Common myeloid progenitor, CD34-positive (primary cell): ENCODE results near the gene OLIG1.

Experiments used
- CTCF ChIA-PET: fragments of 350-600 bp; sonication (Branson Sonifier 250); formaldehyde crosslinking; loops from one replicate; lab custom pipeline; 2021; ENCODE audit warnings: antibody characterized with exemption; lab: Charles Lee
- POLR2A ChIA-PET: fragments of 350-600 bp; sonication (Branson Sonifier 250); formaldehyde crosslinking; loops from one replicate; lab custom pipeline; 2021; ENCODE audit warnings: antibody characterized with exemption; lab: Charles Lee
- DNase-seq, 3 donors: peaks; one replicate each; pipeline versions ENCODE4 v3.0.0 to v3.0.0-alpha.2; 2013
- H3K27ac ChIP-seq, 2 experiments: 1 replicate in 1 of 2; 2 replicates in 1 of 2; pipeline ENCODE4 v1.7.0; 2013; ENCODE audit warnings: inconsistent platforms in 2 of 2, low read length in 2 of 2, mild to moderate bottlenecking in 2 of 2, low read depth in 1 of 2, moderate library complexity in 1 of 2; ENCODE audit not compliant: severe bottlenecking in 2 of 2, insufficient read depth in 1 of 2, poor library complexity in 1 of 2
- H3K27me3 ChIP-seq, 5 experiments: replicated peaks in 2 of 5; 1 replicate in 3 of 5; 2 replicates in 2 of 5; pipeline versions ENCODE4 v1.6.1 to v1.7.0; 2013; ENCODE audit warnings: low read length in 4 of 5, mild to moderate bottlenecking in 2 of 5, moderate library complexity in 2 of 5, inconsistent platforms in 1 of 5; ENCODE audit not compliant: insufficient read depth in 5 of 5, control insufficient read depth in 4 of 5
- H3K36me3 ChIP-seq, 4 experiments: 1 replicate in 2 of 4; 2 replicates in 2 of 4; pipeline versions ENCODE4 v1.6.1 to v1.7.0; 2013; ENCODE audit warnings: low read length in 3 of 4, control low read depth in 1 of 4, mild to moderate bottlenecking in 1 of 4; ENCODE audit not compliant: control insufficient read depth in 4 of 4, insufficient read depth in 4 of 4
- H3K4me1 ChIP-seq, 4 experiments: 1 replicate in 3 of 4; 2 replicates in 1 of 4; pipeline versions ENCODE4 v1.6.1 to v1.7.1; 2013; ENCODE audit warnings: low read length in 3 of 4, mild to moderate bottlenecking in 3 of 4, control low read depth in 1 of 4, inconsistent platforms in 1 of 4, moderate library complexity in 1 of 4; ENCODE audit not compliant: control insufficient read depth in 4 of 4, insufficient read depth in 4 of 4; ENCODE audit errors: control extremely low read depth in 1 of 4
- H3K4me3 ChIP-seq, 7 experiments: 1 replicate in 4 of 7; 2 replicates in 3 of 7; pipeline versions ENCODE4 v1.5.1 to v1.7.0; 2013; ENCODE audit warnings: mild to moderate bottlenecking in 7 of 7, low read length in 6 of 7, moderate library complexity in 6 of 7, inconsistent platforms in 2 of 7, low read depth in 2 of 7, control low read depth in 1 of 7; ENCODE audit not compliant: insufficient read depth in 4 of 7, control insufficient read depth in 1 of 7; ENCODE audit errors: extremely low read depth in 1 of 7
- H3K9me3 ChIP-seq, 5 experiments: 1 replicate in 4 of 5; 2 replicates in 1 of 5; pipeline versions ENCODE4 v1.6.1 to v1.7.1; 2013; ENCODE audit warnings: low read length in 4 of 5, mild to moderate bottlenecking in 2 of 5, inconsistent platforms in 1 of 5, low read depth in 1 of 5, moderate library complexity in 1 of 5; ENCODE audit not compliant: control insufficient read depth in 4 of 5, insufficient read depth in 2 of 5; ENCODE audit errors: control extremely low read depth in 1 of 5
- WGBS: methylation state at CpG from one replicate; pipeline ENCODE4 v1.1.5; 2013; ENCODE audit not compliant: insufficient coverage; 5-methylcytosine and 5-hydroxymethylcytosine counted together

The OLIG1 gene

DNA sequence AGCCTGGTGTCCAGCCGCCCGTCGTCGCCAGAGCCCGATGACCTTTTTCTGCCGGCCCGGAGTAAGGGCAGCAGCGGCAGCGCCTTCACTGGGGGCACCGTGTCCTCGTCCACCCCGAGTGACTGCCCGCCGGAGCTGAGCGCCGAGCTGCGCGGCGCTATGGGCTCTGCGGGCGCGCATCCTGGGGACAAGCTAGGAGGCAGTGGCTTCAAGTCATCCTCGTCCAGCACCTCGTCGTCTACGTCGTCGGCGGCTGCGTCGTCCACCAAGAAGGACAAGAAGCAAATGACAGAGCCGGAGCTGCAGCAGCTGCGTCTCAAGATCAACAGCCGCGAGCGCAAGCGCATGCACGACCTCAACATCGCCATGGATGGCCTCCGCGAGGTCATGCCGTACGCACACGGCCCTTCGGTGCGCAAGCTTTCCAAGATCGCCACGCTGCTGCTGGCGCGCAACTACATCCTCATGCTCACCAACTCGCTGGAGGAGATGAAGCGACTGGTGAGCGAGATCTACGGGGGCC is 43.0 kb upstream of the OLIG1 start:
- WGBS: 4% methylated on average over 53 of the region's 54 CpGs
- ChIA-PET POLR2A (no interaction called here), CTCF (interaction anchor here (0.7 to 2.3 kb wide), 7 partner anchors 10 to 101 kb away, joined by 4 to 9 read pairs (median 6); no protein-coding TSS in a partner anchor)
- peaks cover 7 to 100% (median 68%) of the 10 kb centered on the region in 5 experiments for H3K27me3 ChIP-seq
- peak in 1 of 3 donors; percentile 57 for DNase-seq
- H3K9me3 ChIP-seq: no peaks in the 10 kb centered on the region
- no peaks in the 10 kb centered on the region for H3K36me3 ChIP-seq
- no peak overlapping the region for H3K27ac ChIP-seq
- peaks cover 10 to 82% (median 68%) of the 10 kb centered on the region in 4 experiments for H3K4me1 ChIP-seq
- H3K4me3 ChIP-seq: no peak overlapping the region

DNA sequence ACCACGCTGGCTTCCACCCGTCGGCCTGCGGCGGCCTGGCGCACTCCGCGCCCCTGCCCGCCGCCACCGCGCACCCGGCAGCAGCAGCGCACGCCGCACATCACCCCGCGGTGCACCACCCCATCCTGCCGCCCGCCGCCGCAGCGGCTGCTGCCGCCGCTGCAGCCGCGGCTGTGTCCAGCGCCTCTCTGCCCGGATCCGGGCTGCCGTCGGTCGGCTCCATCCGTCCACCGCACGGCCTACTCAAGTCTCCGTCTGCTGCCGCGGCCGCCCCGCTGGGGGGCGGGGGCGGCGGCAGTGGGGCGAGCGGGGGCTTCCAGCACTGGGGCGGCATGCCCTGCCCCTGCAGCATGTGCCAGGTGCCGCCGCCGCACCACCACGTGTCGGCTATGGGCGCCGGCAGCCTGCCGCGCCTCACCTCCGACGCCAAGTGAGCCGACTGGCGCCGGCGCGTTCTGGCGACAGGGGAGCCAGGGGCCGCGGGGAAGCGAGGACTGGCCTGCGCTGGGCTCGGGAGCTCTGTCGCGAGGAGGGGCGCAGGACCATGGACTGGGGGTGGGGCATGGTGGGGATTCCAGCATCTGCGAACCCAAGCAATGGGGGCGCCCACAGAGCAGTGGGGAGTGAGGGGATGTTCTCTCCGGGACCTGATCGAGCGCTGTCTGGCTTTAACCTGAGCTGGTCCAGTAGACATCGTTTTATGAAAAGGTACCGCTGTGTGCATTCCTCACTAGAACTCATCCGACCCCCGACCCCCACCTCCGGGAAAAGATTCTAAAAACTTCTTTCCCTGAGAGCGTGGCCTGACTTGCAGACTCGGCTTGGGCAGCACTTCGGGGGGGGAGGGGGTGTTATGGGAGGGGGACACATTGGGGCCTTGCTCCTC is 42.3 kb upstream of the OLIG1 start:
- WGBS: 3% methylated on average over 61 of the region's 85 CpGs
- Histone ChIP-seq H3K4me3 (peak overlapping the region in 1 of 7 experiments; percentile 5), H3K9me3 (no peaks in the 10 kb centered on the region), H3K4me1 (peaks cover 10 to 81% (median 65%) of the 10 kb centered on the region in 4 experiments), H3K27ac (no peak overlapping the region), H3K27me3 (peaks cover under 1 to 100% (median 62%) of the 10 kb centered on the region in 5 experiments), H3K36me3 (no peaks in the 10 kb centered on the region)
- DNase-seq: no peak
- ChIA-PET POLR2A (no interaction called here), CTCF (interaction anchor here (0.7 to 1.9 kb wide), 4 partner anchors 41 to 100 kb away, joined by 4 to 9 read pairs (median 6); no protein-coding TSS in a partner anchor)

DNA sequence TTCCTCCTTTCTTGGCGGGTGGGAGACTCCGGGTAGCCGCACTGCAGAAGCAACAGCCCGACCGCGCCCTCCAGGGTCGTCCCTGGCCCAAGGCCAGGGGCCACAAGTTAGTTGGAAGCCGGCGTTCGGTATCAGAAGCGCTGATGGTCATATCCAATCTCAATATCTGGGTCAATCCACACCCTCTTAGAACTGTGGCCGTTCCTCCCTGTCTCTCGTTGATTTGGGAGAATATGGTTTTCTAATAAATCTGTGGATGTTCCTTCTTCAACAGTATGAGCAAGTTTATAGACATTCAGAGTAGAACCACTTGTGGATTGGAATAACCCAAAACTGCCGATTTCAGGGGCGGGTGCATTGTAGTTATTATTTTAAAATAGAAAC is 41.7 kb upstream of the OLIG1 start:
- no peak for DNase-seq
- Histone ChIP-seq H3K9me3 (no peaks in the 10 kb centered on the region), H3K36me3 (no peaks in the 10 kb centered on the region), H3K27me3 (peaks cover 0 to 100% (median 59%) of the 10 kb centered on the region in 5 experiments), H3K4me1 (peaks cover 10 to 75% (median 62%) of the 10 kb centered on the region in 4 experiments), H3K27ac (no peak overlapping the region), H3K4me3 (no peak overlapping the region)
- ChIA-PET POLR2A (no interaction called here), CTCF (no interaction called here)
- WGBS: 10% methylated on average over 7 of the region's 15 CpGs

DNA sequence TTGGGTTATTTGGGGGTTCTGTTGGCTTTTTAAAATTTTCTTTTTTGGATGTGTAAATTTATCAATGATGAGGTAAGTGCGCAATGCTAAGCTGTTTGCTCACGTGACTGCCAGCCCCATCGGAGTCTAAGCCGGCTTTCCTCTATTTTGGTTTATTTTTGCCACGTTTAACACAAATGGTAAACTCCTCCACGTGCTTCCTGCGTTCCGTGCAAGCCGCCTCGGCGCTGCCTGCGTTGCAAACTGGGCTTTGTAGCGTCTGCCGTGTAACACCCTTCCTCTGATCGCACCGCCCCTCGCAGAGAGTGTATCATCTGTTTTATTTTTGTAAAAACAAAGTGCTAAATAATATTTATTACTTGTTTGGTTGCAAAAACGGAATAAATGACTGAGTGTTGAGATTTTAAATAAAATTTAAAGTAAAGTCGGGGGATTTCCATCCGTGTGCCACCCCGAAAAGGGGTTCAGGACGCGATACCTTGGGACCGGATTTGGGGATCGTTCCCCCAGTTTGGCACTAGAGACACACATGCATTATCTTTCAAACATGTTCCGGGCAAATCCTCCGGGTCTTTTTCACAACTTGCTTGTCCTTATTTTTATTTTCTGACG is 41.1 kb upstream of the OLIG1 start:
- ChIA-PET POLR2A (no interaction called here), CTCF (interaction anchor here (0.9 to 1.2 kb wide), 2 partner anchors 40 to 43 kb away, joined by 3 read pairs; no protein-coding TSS in a partner anchor)
- peak in 2 of 3 donors; percentile 71 to 73 for DNase-seq
- H3K4me1 ChIP-seq: peaks cover 10 to 69% (median 59%) of the 10 kb centered on the region in 4 experiments
- WGBS: 5% methylated on average over 17 of the region's 28 CpGs
- peaks cover 0 to 100% (median 54%) of the 10 kb centered on the region in 5 experiments for H3K27me3 ChIP-seq
- peaks cover 0 to 4% (median 0%) of the 10 kb centered on the region in 5 experiments for H3K9me3 ChIP-seq
- H3K27ac ChIP-seq: no peak overlapping the region
- H3K4me3 ChIP-seq: peak overlapping the region in 6 of 7 experiments; percentile 6 to 40 (median 20)
- H3K36me3 ChIP-seq: no peaks in the 10 kb centered on the region

DNA sequence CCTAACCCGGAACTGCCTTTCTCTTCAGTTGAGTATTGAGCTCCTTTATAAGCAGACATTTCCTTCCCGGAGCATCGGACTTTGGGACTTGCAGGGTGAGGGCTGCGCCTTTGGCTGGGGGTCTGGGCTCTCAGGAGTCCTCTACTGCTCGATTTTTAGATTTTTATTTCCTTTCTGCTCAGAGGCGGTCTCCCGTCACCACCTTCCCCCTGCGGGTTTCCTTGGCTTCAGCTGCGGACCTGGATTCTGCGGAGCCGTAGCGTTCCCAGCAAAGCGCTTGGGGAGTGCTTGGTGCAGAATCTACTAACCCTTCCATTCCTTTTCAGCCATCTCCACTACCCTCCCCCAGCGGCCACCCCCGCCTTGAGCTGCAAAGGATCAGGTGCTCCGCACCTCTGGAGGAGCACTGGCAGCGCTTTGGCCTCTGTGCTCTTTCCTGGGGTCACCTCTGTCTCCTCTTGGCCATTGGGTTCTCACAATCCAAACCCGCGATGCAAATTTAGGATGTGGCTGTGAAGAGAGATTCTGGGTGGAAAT is 40.5 kb upstream of the OLIG1 start:
- no peak overlapping the region for H3K27ac ChIP-seq
- 22% methylated on average over 16 of the region's 19 CpGs for WGBS
- no peaks in the 10 kb centered on the region for H3K36me3 ChIP-seq
- peaks cover 0 to 4% (median 0%) of the 10 kb centered on the region in 5 experiments for H3K9me3 ChIP-seq
- POLR2A ChIA-PET: no interaction called here
- no peak for DNase-seq
- CTCF ChIA-PET: interaction anchor here (0.9 to 1.2 kb wide), 3 partner anchors 8 to 42 kb away, joined by 3 to 5 read pairs (median 3); no protein-coding TSS in a partner anchor
- H3K4me3 ChIP-seq: peak overlapping the region in 4 of 7 experiments; percentile 6 to 40 (median 22)
- peaks cover 5 to 63% (median 54%) of the 10 kb centered on the region in 4 experiments for H3K4me1 ChIP-seq
- peaks cover 0 to 100% (median 48%) of the 10 kb centered on the region in 5 experiments for H3K27me3 ChIP-seq

DNA sequence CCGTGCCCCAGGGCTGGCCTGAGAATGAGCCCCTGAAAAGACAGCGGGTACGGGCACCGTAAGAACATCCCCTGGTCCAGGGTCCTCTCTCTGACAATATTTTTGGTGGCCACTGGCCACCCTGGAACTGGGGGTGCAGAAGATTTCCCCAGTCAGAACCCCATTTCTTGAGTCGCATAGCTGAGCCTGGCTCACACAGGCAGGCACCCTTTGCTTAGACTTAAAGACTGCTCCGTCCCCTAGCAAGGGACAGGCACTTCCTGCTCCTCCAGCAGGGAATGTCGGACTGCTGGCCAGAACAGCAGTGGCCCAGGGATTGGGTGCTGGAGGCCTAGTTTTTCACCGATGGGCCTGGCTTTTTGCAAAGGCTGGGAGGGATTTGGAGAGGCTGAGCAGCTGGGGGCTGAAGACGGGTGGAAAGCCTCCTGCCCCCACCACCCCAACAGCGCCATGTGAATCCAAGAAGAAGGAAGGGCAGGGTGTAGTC is 39.9 kb upstream of the OLIG1 start:
- Histone ChIP-seq H3K36me3 (no peaks in the 10 kb centered on the region), H3K4me1 (peaks cover 4 to 62% (median 48%) of the 10 kb centered on the region in 4 experiments), H3K27me3 (peaks cover 0 to 100% (median 43%) of the 10 kb centered on the region in 5 experiments), H3K9me3 (peaks cover 0 to 4% (median 0%) of the 10 kb centered on the region in 5 experiments), H3K4me3 (no peak overlapping the region), H3K27ac (no peak overlapping the region)
- POLR2A ChIA-PET: no interaction called here
- DNase-seq: no peak
- CTCF ChIA-PET: interaction anchor here (1.1 to 1.5 kb wide), 3 partner anchors 8 to 97 kb away, joined by 3 to 5 read pairs (median 3); no protein-coding TSS in a partner anchor
- 63% methylated on average over 7 of the region's 10 CpGs for WGBS
